Spinal cord (tissue), 10 donors: ENCODE data around the gene FCAMR. TPM values are rescaled to one million over a fixed set of nuclear protein-coding genes. Genes with fewer than 3 reads are reported as not detected.

ENCODE experiments used
- DNase-seq, 6 donors: peaks; one replicate each; pipeline versions ENCODE4 v3.0.0 to v3.0.0-alpha.2; 2013 to 2015; ENCODE audit warnings: low spot score in 6 of 6, low read depth in 4 of 6
- H3K27ac ChIP-seq: one replicate; pipeline ENCODE4 v1.5.1; 2013; ENCODE audit warnings: low read depth, low read length, control low read depth
- H3K27me3 ChIP-seq: one replicate; pipeline ENCODE4 v1.6.1; 2013; ENCODE audit warnings: low read length; ENCODE audit not compliant: control insufficient read depth, insufficient read depth
- H3K36me3 ChIP-seq: one replicate; pipeline ENCODE4 v1.6.1; 2013; ENCODE audit warnings: low read length; ENCODE audit not compliant: control insufficient read depth, insufficient read depth
- H3K4me1 ChIP-seq: one replicate; pipeline ENCODE4 v1.6.1; 2013; ENCODE audit warnings: low read length; ENCODE audit not compliant: control insufficient read depth, insufficient read depth
- H3K4me3 ChIP-seq: one replicate; pipeline ENCODE4 v1.5.1; 2013; ENCODE audit warnings: low read depth, low read length, control low read depth
- H3K9me3 ChIP-seq: one replicate; pipeline ENCODE4 v1.6.1; 2013; ENCODE audit warnings: low read length; ENCODE audit not compliant: control insufficient read depth, insufficient read depth
- WGBS: methylation state at CpG from one replicate; pipeline ENCODE4 v1.1.5; 2013; ENCODE audit warnings: missing lambda C conversion rate; ENCODE audit not compliant: insufficient coverage; 5-methylcytosine and 5-hydroxymethylcytosine counted together
- polyA plus RNA-seq, 2 donors: library from polyadenylated mRNA; unstranded; fragments of 120-200 nt; gene quantifications; one replicate each; pipeline ENCODE4 v1.2.1, GENCODE V29; 2013; ENCODE audit not compliant: insufficient read length in 2 of 2
- total RNA-seq, 2 donors: library from RNA; depleted of rRNA in 1 of 2; stranded (reverse); fragments of 120-200 nt in 1 of 2; fragments of >200 nt in 1 of 2; gene quantifications; one replicate each; pipeline versions ENCODE4 v1.2.3 to v1.2.4, GENCODE V29; 2013 to 2014
- donor health status: healthy.

FCAMR gene
- total and polyA plus RNA-seq, 4 donors: 0.12 to 0.20 TPM; not detected in 2

GRCh38 chr1:206975306-206975705, 5.0 kb upstream of the FCAMR start:
- H3K27me3 ChIP-seq: no peaks in the 10 kb centered on the region
- WGBS: no CpG with 5 or more reads among the region's 1 CpG
- no peaks in the 10 kb centered on the region for H3K4me1 ChIP-seq
- no peaks in the 10 kb centered on the region for H3K36me3 ChIP-seq
- no peak overlapping the region for H3K27ac ChIP-seq
- no peak overlapping the region for H3K4me3 ChIP-seq
- H3K9me3 ChIP-seq: no peaks in the 10 kb centered on the region
- peak in 1 of 6 donors; percentile 80 for DNase-seq

- no peak for DNase-seq
- WGBS: 87% methylated on average over 3 of the region's 3 CpGs
- H3K4me3 ChIP-seq: no peak overlapping the region
- no peaks in the 10 kb centered on the region for H3K36me3 ChIP-seq
- no peaks in the 10 kb centered on the region for H3K9me3 ChIP-seq
- no peaks in the 10 kb centered on the region for H3K4me1 ChIP-seq
- no peak overlapping the region for H3K27ac ChIP-seq
- H3K27me3 ChIP-seq: no peaks in the 10 kb centered on the region
These were observed 3.9 kb upstream of the FCAMR start for GRCh38 chr1:206974140-206974539.

- no peaks in the 10 kb centered on the region for H3K4me1 ChIP-seq
- WGBS: no CpG with 5 or more reads among the region's 2 CpGs
- no peak overlapping the region for H3K4me3 ChIP-seq
- DNase-seq: no peak
- H3K9me3 ChIP-seq: no peaks in the 10 kb centered on the region
- no peaks in the 10 kb centered on the region for H3K36me3 ChIP-seq
- H3K27ac ChIP-seq: no peak overlapping the region
- H3K27me3 ChIP-seq: no peaks in the 10 kb centered on the region
These were observed 2.5 kb upstream of the FCAMR start for GRCh38 chr1:206972728-206973127.

GRCh38 chr1:206971029-206971655, 882 bp upstream of the FCAMR start:
- no peaks in the 10 kb centered on the region for H3K27me3 ChIP-seq
- no peak overlapping the region for H3K4me3 ChIP-seq
- no peak overlapping the region for H3K27ac ChIP-seq
- DNase-seq: no peak
- H3K36me3 ChIP-seq: no peaks in the 10 kb centered on the region
- WGBS: no CpG with 5 or more reads among the region's 2 CpGs
- no peaks in the 10 kb centered on the region for H3K9me3 ChIP-seq
- H3K4me1 ChIP-seq: no peaks in the 10 kb centered on the region

- WGBS: 100% methylated on average over 1 of the region's 5 CpGs
- Histone ChIP-seq H3K27me3 (no peaks in the 10 kb centered on the region), H3K9me3 (no peaks in the 10 kb centered on the region)
These were observed 1.2 kb downstream of the FCAMR start for GRCh38 chr1:206969090-206969489.

GRCh38 chr1:206967096-206967849, 3.0 kb downstream of the FCAMR start:
- H3K27ac ChIP-seq: no peak overlapping the region
- DNase-seq: no peak
- H3K4me3 ChIP-seq: no peak overlapping the region
- H3K9me3 ChIP-seq: no peaks in the 10 kb centered on the region
- H3K4me1 ChIP-seq: no peaks in the 10 kb centered on the region
- no peaks in the 10 kb centered on the region for H3K27me3 ChIP-seq
- WGBS: 77% methylated on average over 4 of the region's 8 CpGs
- no peaks in the 10 kb centered on the region for H3K36me3 ChIP-seq

More at GRCh38 chr1:206969090-206969489, 1.2 kb downstream of the FCAMR start:
- no peak overlapping the region for H3K4me3 ChIP-seq
- H3K27ac ChIP-seq: no peak overlapping the region
- H3K4me1 ChIP-seq: no peaks in the 10 kb centered on the region
- H3K36me3 ChIP-seq: no peaks in the 10 kb centered on the region
- no peak for DNase-seq

GRCh38 chr1:206965781-206966180, 4.5 kb downstream of the FCAMR start:
- 86% methylated on average over 2 of the region's 2 CpGs for WGBS
- Histone ChIP-seq H3K27ac (no peak overlapping the region), H3K9me3 (no peaks in the 10 kb centered on the region), H3K4me1 (no peaks in the 10 kb centered on the region), H3K36me3 (no peaks in the 10 kb centered on the region), H3K27me3 (no peaks in the 10 kb centered on the region), H3K4me3 (no peak overlapping the region)
- no peak for DNase-seq

- no peak for DNase-seq
- H3K4me3 ChIP-seq: no peak overlapping the region
- no peaks in the 10 kb centered on the region for H3K36me3 ChIP-seq
- H3K27ac ChIP-seq: no peak overlapping the region
- WGBS: 100% methylated on average over 1 of the region's 1 CpG
- no peaks in the 10 kb centered on the region for H3K27me3 ChIP-seq
- no peaks in the 10 kb centered on the region for H3K9me3 ChIP-seq
- H3K4me1 ChIP-seq: no peaks in the 10 kb centered on the region
These were observed 6.5 kb downstream of the FCAMR start for GRCh38 chr1:206963740-206964139.

- Histone ChIP-seq H3K4me1 (no peaks in the 10 kb centered on the region), H3K27me3 (no peaks in the 10 kb centered on the region), H3K27ac (no peak overlapping the region), H3K36me3 (no peaks in the 10 kb centered on the region), H3K9me3 (no peaks in the 10 kb centered on the region), H3K4me3 (no peak overlapping the region)
- no peak for DNase-seq
- WGBS: 100% methylated on average over 1 of the region's 5 CpGs
These were observed 7.0 kb downstream of the FCAMR start for GRCh38 chr1:206963119-206963712.

GRCh38 chr1:206962272-206962671, 8.0 kb downstream of the FCAMR start:
- 90% methylated on average over 4 of the region's 7 CpGs for WGBS
- Histone ChIP-seq H3K27me3 (no peaks in the 10 kb centered on the region), H3K27ac (no peak overlapping the region), H3K4me1 (no peaks in the 10 kb centered on the region), H3K9me3 (no peaks in the 10 kb centered on the region), H3K36me3 (no peaks in the 10 kb centered on the region), H3K4me3 (no peak overlapping the region)
- no peak for DNase-seq
